Measurements from ENCODE around the gene OVCH1. TPM values are rescaled to one million over a fixed set of nuclear protein-coding genes. Genes with fewer than 3 reads are reported as not detected.
"Not testable (repeated sequence)": the region's sequence is repeated elsewhere in the genome, so short reads cannot be mapped to it uniquely, and the experiment has no call there.

Gene OVCH1
- total RNA-seq, 1 donor from 2014 or later: 2.6 TPM

GRCh38 chr12:29396774-29397173, 100.7 kb downstream of the OVCH1 start:
- no peak overlapping the region for H3K27ac ChIP-seq
- H3K4me3 ChIP-seq: no peak overlapping the region
- H3K9me3 ChIP-seq: no peaks in the 10 kb centered on the region
- TF ChIP-seq CTCF (IDR thresholded peaks at IDR 0.05): no peak
- no peaks in the 10 kb centered on the region for H3K27me3 ChIP-seq
- no peaks in the 10 kb centered on the region for H3K36me3 ChIP-seq
- no peak for DNase-seq (ENCODE audit: low spot score in 2 of 2)
- no peaks in the 10 kb centered on the region for H3K4me1 ChIP-seq
- intact Hi-C loops (cut with DNase I): no loop called here

GRCh38 chr12:29395356-29395755, 102.1 kb downstream of the OVCH1 start:
- intact Hi-C loops (cut with DNase I): no loop called here
- DNase-seq (ENCODE audit: low spot score in 2 of 2): no peak
- TF ChIP-seq CTCF (IDR thresholded peaks at IDR 0.05): no peak
- Histone ChIP-seq H3K36me3 (no peaks in the 10 kb centered on the region), H3K4me3 (no peak overlapping the region), H3K27me3 (no peaks in the 10 kb centered on the region), H3K27ac (no peak overlapping the region), H3K4me1 (no peaks in the 10 kb centered on the region), H3K9me3 (no peaks in the 10 kb centered on the region)

- intact Hi-C loops (cut with DNase I); H3K27ac ChIP-seq; H3K4me1 ChIP-seq; H3K36me3 ChIP-seq; DNase-seq (ENCODE audit: low spot score in 2 of 2); H3K4me3 ChIP-seq; H3K27me3 ChIP-seq; H3K9me3 ChIP-seq: not testable (repeated sequence)
These were observed 107.1 kb downstream of the OVCH1 start for GRCh38 chr12:29390419-29390818.

GRCh38 chr12:29389295-29389919, 108.1 kb downstream of the OVCH1 start:
- H3K27me3 ChIP-seq: no peaks in the 10 kb centered on the region
- TF ChIP-seq CTCF (IDR thresholded peaks at IDR 0.05): no peak
- H3K36me3 ChIP-seq: no peaks in the 10 kb centered on the region
- H3K27ac ChIP-seq: no peak overlapping the region
- no peaks in the 10 kb centered on the region for H3K9me3 ChIP-seq
- DNase-seq (ENCODE audit: low spot score in 2 of 2): no peak
- H3K4me1 ChIP-seq: no peaks in the 10 kb centered on the region
- intact Hi-C loops (cut with DNase I): loop anchor here (10.0 kb wide), 2 partner anchors 315 to 395 kb away; partner anchors contain the start of gene TMTC1
- no peak overlapping the region for H3K4me3 ChIP-seq

- not testable (repeated sequence) for H3K27ac ChIP-seq; DNase-seq (ENCODE audit: low spot score in 2 of 2); H3K4me3 ChIP-seq; H3K4me1 ChIP-seq; H3K27me3 ChIP-seq; H3K36me3 ChIP-seq; H3K9me3 ChIP-seq
- intact Hi-C loops (cut with DNase I): loop anchor here (10.0 kb wide), 2 partner anchors 319 to 399 kb away; partner anchors contain the start of gene TMTC1
These were observed 111.3 kb downstream of the OVCH1 start for GRCh38 chr12:29386084-29386680.

GRCh38 chr12:29385194-29385593, 112.3 kb downstream of the OVCH1 start:
- H3K4me3 ChIP-seq; H3K36me3 ChIP-seq; H3K27me3 ChIP-seq; H3K9me3 ChIP-seq; H3K4me1 ChIP-seq; H3K27ac ChIP-seq; DNase-seq (ENCODE audit: low spot score in 2 of 2): not testable (repeated sequence)
- intact Hi-C loops (cut with DNase I): loop anchor here (10.0 kb wide), 2 partner anchors 320 to 400 kb away; partner anchors contain the start of gene TMTC1

- H3K4me3 ChIP-seq: no peak overlapping the region
- TF ChIP-seq CTCF (IDR thresholded peaks at IDR 0.05): no peak
- H3K36me3 ChIP-seq: no peaks in the 10 kb centered on the region
- H3K9me3 ChIP-seq: no peaks in the 10 kb centered on the region
- no peak overlapping the region for H3K27ac ChIP-seq
- intact Hi-C loops (cut with DNase I): loop anchor here (5.0 to 10.0 kb wide), 3 partner anchors 323 to 625 kb away; partner anchors contain the start of gene TMTC1
- DNase-seq (ENCODE audit: low spot score in 2 of 2): no peak
- H3K27me3 ChIP-seq: no peaks in the 10 kb centered on the region
- H3K4me1 ChIP-seq: peaks cover 0 to 9% of the 10 kb centered on the region in 2 donors
These were observed 115.2 kb downstream of the OVCH1 start for GRCh38 chr12:29382251-29382650.

All from ascending aorta (tissue), 2 donors.